Activated CD8-positive, alpha-beta T cell treated with anti-CD3 and anti-CD28 coated beads, Interleukin-2, amount 10 ng/mL, durations not matched to agents 7 days and 5 days (primary cell): Measurements from ENCODE around the gene AKNA. TPM values are rescaled to one million over a fixed set of nuclear protein-coding genes. Genes with fewer than 3 reads are reported as not detected.

ENCODE experiments used
- ATAC-seq: fragments of 150-1000 bp; cut with Tn5 transposase; one replicate; pipeline ENCODE4 v1.10.0; 2021; ENCODE audit warnings: moderate library complexity
- CTCF ChIA-PET: fragments of 350-600 bp; sonication (Branson Sonifier 250); formaldehyde crosslinking; loops from one replicate; lab custom pipeline; 2021; ENCODE audit warnings: antibody characterized with exemption; lab: Charles Lee
- POLR2A ChIA-PET: fragments of 350-600 bp; sonication (Branson Sonifier 250); formaldehyde crosslinking; loops from one replicate; lab custom pipeline; 2021; ENCODE audit warnings: antibody characterized with exemption; lab: Charles Lee
- DNase-seq: peaks from one replicate; pipeline ENCODE4 v3.0.0-alpha.2; 2020
- H3K27ac Mint-ChIP-seq: one replicate; pipeline ENCODE4 v1.8.0; 2021; ENCODE audit warnings: mild to moderate bottlenecking, mixed read lengths
- H3K27me3 Mint-ChIP-seq: one replicate; pipeline ENCODE4 v1.8.0; 2021; ENCODE audit warnings: low read depth, mixed read lengths
- H3K36me3 Mint-ChIP-seq: one replicate; pipeline ENCODE4 v1.8.0; 2021; ENCODE audit warnings: low read depth, mixed read lengths
- H3K4me1 Mint-ChIP-seq: one replicate; pipeline ENCODE4 v1.8.0; 2021; ENCODE audit warnings: low read depth, mixed read lengths
- H3K4me3 Mint-ChIP-seq: one replicate; pipeline ENCODE4 v1.8.0; 2021; ENCODE audit warnings: mild to moderate bottlenecking, mixed read lengths
- H3K9me3 Mint-ChIP-seq: one replicate; pipeline ENCODE4 v1.8.0; 2022; ENCODE audit warnings: mixed read lengths; ENCODE audit not compliant: insufficient read depth
- total RNA-seq, 2 experiments: library from RNA; stranded (reverse); gene quantifications; one replicate each; pipeline ENCODE4 v1.2.3, GENCODE V29; 2021

AKNA gene
- total RNA-seq, 2 experiments from 2014 or later = 413 to 430 TPM

DNA sequence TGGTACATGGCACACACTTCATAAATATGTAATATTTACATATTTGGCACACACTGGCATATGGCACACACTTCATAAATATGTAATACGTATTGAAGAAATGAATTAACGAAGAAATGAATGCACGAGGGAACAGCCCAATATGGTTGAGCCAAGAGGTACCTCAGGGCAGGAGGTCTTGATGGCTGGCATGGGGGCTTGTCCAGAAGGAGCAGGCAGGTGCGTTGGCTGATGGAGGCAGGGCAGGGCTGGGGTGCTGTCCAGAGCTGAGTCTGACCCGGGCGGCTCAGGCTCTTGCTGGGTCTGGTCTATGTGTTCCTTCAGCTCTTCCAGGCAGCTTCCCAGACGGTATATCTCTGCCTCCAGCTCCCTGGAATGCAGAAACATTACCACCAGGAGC, 26.2 kb downstream of the AKNA start:
- ChIA-PET POLR2A (interaction anchor here (1.3 to 15.0 kb wide), 4 partner anchors 8 to 24 kb away, joined by 4 to 407 read pairs (median 6); partner anchors contain the start of gene AKNA), CTCF (interaction anchor here (0.9 kb wide), 1 partner anchor 26 kb away, joined by 3 read pairs; the partner anchor contains the start of gene AKNA)
- ATAC-seq (no peak), DNase-seq (no peak)
- peak overlapping the region; percentile 82 for H3K27ac Mint-ChIP-seq
- H3K4me3 Mint-ChIP-seq = no peak overlapping the region
- peaks cover 97% of the 10 kb centered on the region for H3K36me3 Mint-ChIP-seq
- peaks cover 85% of the 10 kb centered on the region for H3K4me1 Mint-ChIP-seq
- H3K9me3 Mint-ChIP-seq = no peaks in the 10 kb centered on the region
- no peaks in the 10 kb centered on the region for H3K27me3 Mint-ChIP-seq

- Mint-ChIP-seq H3K4me3 (no peak overlapping the region), H3K27ac (peak overlapping the region; percentile 82), H3K27me3 (no peaks in the 10 kb centered on the region), H3K9me3 (no peaks in the 10 kb centered on the region), H3K4me1 (peaks cover 75% of the 10 kb centered on the region), H3K36me3 (peaks cover 95% of the 10 kb centered on the region)
- DNase-seq (no peak), ATAC-seq (no peak)
- ChIA-PET POLR2A (interaction anchor here (0.6 to 1.7 kb wide), 5 partner anchors 11 to 26 kb away, joined by 3 to 4 read pairs (median 3); no protein-coding TSS in a partner anchor), CTCF (no interaction called here)
Observed at GRCh38 chr9:114359801-114360200, 28.0 kb downstream of the AKNA start.

DNA sequence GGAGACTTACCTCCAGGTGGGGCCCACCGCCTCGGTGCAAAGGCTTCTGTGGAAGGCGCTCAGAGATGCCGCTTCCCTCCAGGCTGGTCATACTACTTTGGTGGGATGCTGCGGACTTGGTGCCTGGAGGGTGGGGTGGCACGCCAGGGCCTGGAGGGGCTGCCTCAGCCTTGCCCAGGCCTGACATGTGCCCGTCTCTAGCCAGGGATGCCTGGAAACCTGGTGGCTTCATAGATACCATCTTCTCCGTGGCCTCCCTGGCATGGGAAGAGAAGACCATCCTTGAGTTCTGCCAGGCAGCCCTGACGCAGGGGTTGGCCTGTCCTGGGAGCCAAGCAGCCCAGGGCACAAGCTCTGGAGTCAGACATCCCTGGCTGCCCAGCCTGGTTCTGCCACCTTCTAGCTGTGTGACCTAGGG, 29.9 kb downstream of the AKNA start:
- H3K27ac Mint-ChIP-seq = peak overlapping the region; percentile 69
- no peak overlapping the region for H3K4me3 Mint-ChIP-seq
- CTCF ChIA-PET = no interaction called here
- H3K9me3 Mint-ChIP-seq = no peaks in the 10 kb centered on the region
- no peak for ATAC-seq
- no peaks in the 10 kb centered on the region for H3K27me3 Mint-ChIP-seq
- DNase-seq = no peak
- peaks cover 87% of the 10 kb centered on the region for H3K36me3 Mint-ChIP-seq
- peaks cover 65% of the 10 kb centered on the region for H3K4me1 Mint-ChIP-seq
- POLR2A ChIA-PET = no interaction called here

GRCh38 chr9:114357360-114357759, 30.4 kb downstream of the AKNA start:
- no peak for ATAC-seq
- ChIA-PET POLR2A (interaction anchor here (1.5 kb wide), 1 partner anchor 31 kb away, joined by 4 read pairs; no protein-coding TSS in a partner anchor), CTCF (no interaction called here)
- Mint-ChIP-seq H3K27me3 (no peaks in the 10 kb centered on the region), H3K27ac (peak overlapping the region; percentile 68), H3K4me1 (peaks cover 66% of the 10 kb centered on the region), H3K4me3 (no peak overlapping the region), H3K36me3 (peaks cover 85% of the 10 kb centered on the region), H3K9me3 (no peaks in the 10 kb centered on the region)
- no peak for DNase-seq

DNA sequence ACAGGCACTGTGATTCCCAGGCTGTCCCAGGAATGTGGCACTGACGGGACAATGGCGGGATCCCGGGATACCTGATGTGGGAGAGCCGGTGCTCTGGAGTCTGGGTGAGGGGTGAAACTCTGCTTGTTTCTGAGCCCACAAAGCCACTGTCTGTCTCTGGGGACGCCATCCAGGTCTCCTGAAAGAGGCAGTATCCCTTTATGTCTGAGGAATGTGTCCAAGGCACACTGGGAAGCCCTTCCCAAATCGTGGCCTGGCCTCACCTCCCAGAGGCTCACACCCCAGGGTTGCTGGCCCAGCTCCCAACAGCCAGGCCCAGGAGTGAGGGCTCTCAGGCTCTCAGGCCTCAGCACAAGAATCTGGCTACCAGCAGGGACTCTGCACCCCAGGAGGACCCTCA, 31.0 kb downstream of the AKNA start:
- CTCF ChIA-PET = interaction anchor here (1.2 kb wide), 1 partner anchor 30 kb away, joined by 3 read pairs; no protein-coding TSS in a partner anchor
- H3K27me3 Mint-ChIP-seq = no peaks in the 10 kb centered on the region
- POLR2A ChIA-PET = interaction anchor here (1.0 to 1.5 kb wide), 3 partner anchors 9 to 32 kb away, joined by 3 to 4 read pairs (median 4); no protein-coding TSS in a partner anchor
- no peak overlapping the region for H3K4me3 Mint-ChIP-seq
- H3K9me3 Mint-ChIP-seq = no peaks in the 10 kb centered on the region
- peak overlapping the region; percentile 68 for H3K27ac Mint-ChIP-seq
- ATAC-seq (no peak), DNase-seq (no peak)
- peaks cover 67% of the 10 kb centered on the region for H3K4me1 Mint-ChIP-seq
- H3K36me3 Mint-ChIP-seq = peaks cover 85% of the 10 kb centered on the region

DNA sequence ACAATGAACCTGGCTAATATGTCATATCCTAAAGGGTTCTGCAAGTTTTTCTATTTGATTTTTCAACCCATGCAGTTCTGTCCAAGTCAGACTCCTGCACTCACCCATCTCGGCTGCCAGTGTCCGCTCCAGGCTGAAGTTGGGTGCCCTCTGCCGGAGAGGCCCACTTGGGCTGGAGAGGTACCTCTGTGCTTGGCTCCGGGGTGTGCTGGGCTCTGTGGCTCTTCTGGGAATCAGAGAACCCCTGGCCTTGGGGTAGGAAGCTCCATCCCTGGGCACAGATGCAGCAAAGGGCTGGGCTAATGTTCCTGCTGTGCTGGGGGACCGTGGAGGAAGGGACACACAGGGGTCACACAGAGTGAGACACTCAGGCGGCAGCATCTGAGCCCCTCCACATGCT, 32.0 kb downstream of the AKNA start:
- no peak for ATAC-seq

GRCh38 chr9:114351932-114352331, 35.9 kb downstream of the AKNA start:
- Mint-ChIP-seq H3K27ac (peak overlapping the region; percentile 60), H3K9me3 (no peaks in the 10 kb centered on the region), H3K36me3 (peaks cover 79% of the 10 kb centered on the region), H3K4me3 (no peak overlapping the region), H3K27me3 (no peaks in the 10 kb centered on the region), H3K4me1 (peaks cover 68% of the 10 kb centered on the region)
- ChIA-PET POLR2A (interaction anchor here (0.7 to 2.3 kb wide), 3 partner anchors 11 to 33 kb away, joined by 3 to 10 read pairs (median 7); no protein-coding TSS in a partner anchor), CTCF (interaction anchor here (1.2 to 6.5 kb wide), 4 partner anchors 12 to 36 kb away, joined by 3 to 42 read pairs (median 7); partner anchors contain the start of gene AKNA)
- ATAC-seq (no peak), DNase-seq (no peak)

More for the DNA sequence above, 32.0 kb downstream of the AKNA start:
- H3K36me3 Mint-ChIP-seq = peaks cover 81% of the 10 kb centered on the region
- H3K4me3 Mint-ChIP-seq = no peak overlapping the region
- H3K27ac Mint-ChIP-seq = no peak overlapping the region
- CTCF ChIA-PET = interaction anchor here (1.2 to 1.4 kb wide), 2 partner anchors 9 to 31 kb away, joined by 3 read pairs; no protein-coding TSS in a partner anchor
- H3K9me3 Mint-ChIP-seq = no peaks in the 10 kb centered on the region
- no peak for DNase-seq
- peaks cover 63% of the 10 kb centered on the region for H3K4me1 Mint-ChIP-seq
- POLR2A ChIA-PET = interaction anchor here (1.0 to 1.5 kb wide), 3 partner anchors 8 to 33 kb away, joined by 3 to 4 read pairs (median 4); no protein-coding TSS in a partner anchor
- H3K27me3 Mint-ChIP-seq = no peaks in the 10 kb centered on the region

GRCh38 chr9:114350636-114351401, 37.0 kb downstream of the AKNA start:
- no peaks in the 10 kb centered on the region for H3K9me3 Mint-ChIP-seq
- peaks cover 79% of the 10 kb centered on the region for H3K36me3 Mint-ChIP-seq
- no peak for ATAC-seq
- peak overlapping the region; percentile 8 for H3K4me3 Mint-ChIP-seq
- POLR2A ChIA-PET = interaction anchor here (1.1 to 1.6 kb wide), 3 partner anchors 17 to 37 kb away, joined by 5 to 7 read pairs (median 5); partner anchors contain the start of gene AKNA
- no peak for DNase-seq
- peaks cover 68% of the 10 kb centered on the region for H3K4me1 Mint-ChIP-seq
- peak overlapping the region; percentile 92 for H3K27ac Mint-ChIP-seq
- no peaks in the 10 kb centered on the region for H3K27me3 Mint-ChIP-seq
- CTCF ChIA-PET = interaction anchor here (1.1 to 6.5 kb wide), 5 partner anchors 11 to 37 kb away, joined by 3 to 42 read pairs (median 4); partner anchors contain the start of gene AKNA

- CTCF ChIA-PET = interaction anchor here (0.6 to 6.5 kb wide), 9 partner anchors 11 to 255 kb away, joined by 3 to 42 read pairs (median 3); partner anchors contain the start of gene AKNA
- no peaks in the 10 kb centered on the region for H3K9me3 Mint-ChIP-seq
- POLR2A ChIA-PET = interaction anchor here (0.8 to 1.6 kb wide), 3 partner anchors 12 to 38 kb away, joined by 3 to 5 read pairs (median 4); partner anchors contain the start of gene AKNA
- ATAC-seq (no peak), DNase-seq (no peak)
- H3K36me3 Mint-ChIP-seq = peaks cover 81% of the 10 kb centered on the region
- peak overlapping the region; percentile 92 for H3K27ac Mint-ChIP-seq
- H3K4me1 Mint-ChIP-seq = peaks cover 65% of the 10 kb centered on the region
- no peaks in the 10 kb centered on the region for H3K27me3 Mint-ChIP-seq
- no peak overlapping the region for H3K4me3 Mint-ChIP-seq
Observed at GRCh38 chr9:114349713-114350480, 37.9 kb downstream of the AKNA start.

DNA sequence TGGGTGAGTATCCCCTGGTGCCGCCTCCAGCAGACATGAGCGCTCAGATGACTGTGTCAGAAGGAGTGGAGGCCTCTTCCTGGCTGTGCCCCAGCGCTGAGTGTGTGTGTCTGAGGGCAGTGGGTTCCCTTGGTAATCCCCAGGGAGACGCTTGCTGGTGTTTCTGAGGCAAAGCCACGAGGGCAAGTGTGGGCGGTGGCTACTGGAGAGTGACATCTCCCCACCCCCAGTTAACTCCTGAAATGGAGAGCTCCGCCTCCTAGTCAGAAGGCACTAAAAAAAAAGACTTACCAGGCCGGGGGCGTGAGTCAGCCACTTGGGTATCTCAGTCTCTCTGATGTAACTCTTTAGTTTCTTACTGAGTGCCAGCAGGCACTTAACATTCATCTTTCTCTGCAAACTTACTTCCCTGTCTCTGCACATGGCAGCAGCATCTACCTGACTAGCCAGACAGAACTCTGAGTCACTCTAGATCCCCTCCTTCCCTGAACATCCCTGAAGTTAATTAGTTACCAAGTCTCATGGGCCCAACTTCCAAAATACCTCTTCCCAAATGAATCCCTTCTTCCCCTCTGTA, 38.8 kb downstream of the AKNA start:
- DNase-seq (peak; percentile 78), ATAC-seq (peak; percentile 75)
- Mint-ChIP-seq H3K27me3 (no peaks in the 10 kb centered on the region), H3K27ac (peak overlapping the region; percentile 92), H3K9me3 (no peaks in the 10 kb centered on the region), H3K36me3 (peaks cover 85% of the 10 kb centered on the region), H3K4me3 (peak overlapping the region; percentile 16), H3K4me1 (peaks cover 69% of the 10 kb centered on the region)
- ChIA-PET CTCF (interaction anchor here (0.9 to 6.5 kb wide), 4 partner anchors 14 to 39 kb away, joined by 3 to 42 read pairs (median 3); partner anchors contain the start of gene AKNA), POLR2A (interaction anchor here (1.0 to 1.4 kb wide), 3 partner anchors 11 to 19 kb away, joined by 3 to 4 read pairs (median 3); no protein-coding TSS in a partner anchor)
